Cerebellar nuclear complex (tissue), 1 donor: ENCODE data around the gene PAPPA2.
"Not testable (repeated sequence)": the region's sequence is repeated elsewhere in the genome, so short reads cannot be mapped to it uniquely, and the experiment has no call there.

ENCODE experiments used
- DNase-seq, 2 experiments: peaks; one replicate each; lab custom pipeline; 2025; lab: John Stamatoyannopoulos, UW

Gene PAPPA2

DNA sequence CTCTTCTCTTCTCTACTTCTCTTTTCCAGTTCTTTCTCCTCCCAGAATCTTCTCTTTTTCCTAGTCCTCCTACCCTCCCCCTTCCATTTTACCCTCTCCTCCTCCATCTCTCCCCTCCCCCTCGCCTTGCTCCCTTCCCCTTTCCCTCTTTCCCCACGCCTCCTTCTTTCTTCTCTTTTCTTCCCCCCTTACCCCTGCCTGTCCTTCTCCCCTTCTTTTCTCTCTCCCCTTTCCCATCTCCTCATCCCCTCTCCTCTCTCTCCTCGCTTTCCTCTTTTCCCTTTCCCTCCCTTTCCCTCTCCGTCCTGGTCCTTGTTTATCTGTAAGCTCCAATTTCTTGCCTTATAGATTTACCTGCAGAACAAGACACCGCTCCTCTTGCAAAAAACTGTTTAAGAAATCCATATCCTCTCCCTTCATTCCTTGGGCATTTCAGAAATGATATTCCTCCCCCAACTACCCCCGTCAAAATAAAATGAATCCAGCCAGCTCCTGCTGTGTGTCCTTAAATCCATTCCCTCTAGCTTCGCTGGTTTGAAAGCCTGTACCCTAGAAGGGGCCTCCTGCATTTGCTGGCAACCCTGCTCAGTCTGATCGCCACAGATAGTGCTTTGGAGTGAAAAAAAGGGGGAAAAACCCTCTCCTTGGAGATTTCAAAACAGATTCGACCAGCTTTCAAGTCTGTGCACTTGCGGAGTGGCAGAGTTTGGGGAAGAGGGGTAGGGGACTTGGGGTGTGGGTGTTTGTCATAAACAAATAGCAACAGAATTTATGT lies 89.4 kb downstream of the PAPPA2 start:
- no peak for DNase-seq

DNA sequence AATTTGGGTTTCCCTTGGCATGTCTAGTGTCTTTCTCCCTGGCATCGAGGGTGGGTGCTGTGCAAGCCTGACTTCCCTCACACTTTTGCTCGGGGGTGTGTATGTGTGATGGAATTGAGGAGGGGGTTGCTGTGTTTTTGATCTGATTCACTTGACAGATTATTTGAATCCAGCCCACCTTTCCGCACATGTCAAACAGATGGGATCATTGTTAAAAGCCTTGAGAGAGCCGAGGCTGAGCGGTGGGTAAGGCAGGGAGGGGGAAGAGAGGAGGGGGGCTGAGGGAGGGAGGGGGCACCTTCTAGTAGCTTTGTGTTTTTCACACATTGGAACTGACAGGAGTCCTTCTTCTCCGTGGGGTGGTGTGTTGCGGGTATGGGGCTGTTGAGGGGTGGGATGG lies 90.0 kb downstream of the PAPPA2 start:
- DNase-seq = no peak

DNA sequence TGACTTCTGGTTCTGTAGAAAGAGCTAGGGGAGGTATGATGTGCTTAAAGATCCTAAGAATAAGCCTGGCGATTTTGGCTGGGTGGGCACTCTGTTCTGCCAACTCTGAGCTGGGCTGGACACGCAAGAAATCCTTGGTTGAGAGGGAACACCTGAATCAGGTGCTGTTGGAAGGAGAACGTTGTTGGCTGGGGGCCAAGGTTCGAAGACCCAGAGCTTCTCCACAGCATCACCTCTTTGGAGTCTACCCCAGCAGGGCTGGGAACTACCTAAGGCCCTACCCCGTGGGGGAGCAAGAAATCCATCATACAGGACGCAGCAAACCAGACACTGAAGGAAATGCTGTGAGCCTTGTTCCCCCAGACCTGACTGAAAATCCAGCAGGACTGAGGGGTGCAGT lies 93.3 kb downstream of the PAPPA2 start:
- DNase-seq = no peak

DNA sequence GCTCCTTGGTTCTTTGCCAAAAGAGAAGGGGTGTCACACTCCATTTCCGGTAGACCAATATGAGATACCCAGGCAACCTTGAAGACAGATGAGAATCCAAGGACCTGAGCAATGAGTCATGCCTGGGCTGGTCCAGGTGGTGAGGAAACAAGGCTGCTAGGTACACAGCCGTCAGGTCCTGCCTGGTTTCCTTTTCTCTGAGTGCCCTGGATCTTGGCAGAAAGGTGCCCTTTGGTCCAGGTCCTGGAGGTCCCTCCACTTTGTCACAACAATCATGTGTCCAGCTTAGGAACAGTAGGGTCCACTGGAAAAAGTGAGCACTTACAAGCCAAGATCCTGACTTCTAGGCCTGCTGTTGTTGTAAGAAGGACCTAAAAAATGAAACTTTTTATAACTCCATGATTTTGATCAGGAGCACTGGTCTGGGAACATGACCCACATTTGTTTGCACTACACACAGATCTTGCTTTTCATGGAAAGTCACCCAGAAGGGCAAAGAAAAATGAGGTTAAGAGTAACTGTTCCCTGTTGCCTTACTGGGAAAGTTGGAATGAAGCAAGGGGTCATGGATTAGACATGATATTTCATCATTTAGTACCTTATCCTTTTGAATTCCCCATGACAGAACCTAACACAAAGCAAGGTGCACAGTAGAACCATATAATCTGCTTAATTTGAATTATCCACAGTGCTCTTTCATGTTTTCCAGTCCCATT lies 94.7 kb downstream of the PAPPA2 start:
- DNase-seq = no peak

DNA sequence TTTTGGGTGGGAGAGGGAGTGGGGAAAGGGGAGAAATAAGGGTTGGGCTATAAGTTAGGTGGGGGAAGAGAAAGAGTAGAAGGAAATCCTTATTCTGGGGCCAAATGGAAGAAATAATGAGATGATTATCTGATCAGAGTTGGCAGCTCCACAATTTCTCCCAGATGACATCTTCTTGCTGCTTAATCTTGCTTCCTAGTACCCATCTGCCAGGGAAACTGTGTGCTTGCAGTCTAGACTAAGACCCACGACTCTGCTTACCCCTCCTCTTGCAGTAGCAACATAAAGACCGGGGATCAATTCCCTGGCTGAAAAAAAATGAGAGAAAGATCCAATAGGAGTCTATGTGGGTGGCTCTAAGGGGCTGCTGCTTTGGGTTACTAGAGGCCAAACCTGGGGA lies 95.6 kb downstream of the PAPPA2 start:
- DNase-seq = no peak

DNA sequence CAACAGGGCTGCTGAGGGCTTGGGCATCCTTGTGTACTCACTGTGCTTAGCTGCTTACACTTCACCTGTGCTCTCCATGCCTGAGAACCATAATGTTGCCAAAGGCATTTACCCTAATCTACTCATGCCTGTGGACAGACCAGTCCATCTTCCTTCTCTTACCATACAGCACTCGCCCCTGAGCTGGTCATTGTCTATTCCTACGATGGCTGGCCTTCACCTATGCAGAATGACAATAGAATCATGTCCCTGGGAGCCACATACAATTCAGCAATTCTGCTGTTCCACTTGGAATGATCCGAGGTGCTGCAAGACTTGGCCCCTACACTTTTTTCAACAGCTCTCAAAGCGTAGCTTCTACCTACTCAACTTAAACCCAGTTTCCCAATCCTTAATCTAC lies 96.5 kb downstream of the PAPPA2 start:
- DNase-seq = no peak

DNA sequence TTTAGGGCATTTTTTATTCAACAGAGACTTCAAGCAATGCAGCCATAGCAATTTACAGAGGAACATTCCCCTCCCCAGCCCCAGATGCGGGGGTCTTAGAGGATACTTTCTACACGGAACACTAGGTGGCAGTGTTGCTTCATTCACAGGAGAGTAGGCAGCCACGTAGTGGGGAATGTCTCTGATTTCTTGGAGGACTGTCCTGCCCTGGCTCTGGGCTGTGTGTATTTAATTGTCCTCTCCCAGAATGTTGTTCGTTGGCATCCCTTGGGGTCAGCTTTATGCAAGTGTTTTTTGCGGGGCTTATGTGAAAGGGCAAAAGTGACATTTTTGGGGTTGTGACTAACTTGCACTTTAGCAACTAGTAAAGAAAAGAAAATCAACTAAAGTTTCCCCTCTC lies 96.9 kb downstream of the PAPPA2 start:
- DNase-seq = no peak

DNA sequence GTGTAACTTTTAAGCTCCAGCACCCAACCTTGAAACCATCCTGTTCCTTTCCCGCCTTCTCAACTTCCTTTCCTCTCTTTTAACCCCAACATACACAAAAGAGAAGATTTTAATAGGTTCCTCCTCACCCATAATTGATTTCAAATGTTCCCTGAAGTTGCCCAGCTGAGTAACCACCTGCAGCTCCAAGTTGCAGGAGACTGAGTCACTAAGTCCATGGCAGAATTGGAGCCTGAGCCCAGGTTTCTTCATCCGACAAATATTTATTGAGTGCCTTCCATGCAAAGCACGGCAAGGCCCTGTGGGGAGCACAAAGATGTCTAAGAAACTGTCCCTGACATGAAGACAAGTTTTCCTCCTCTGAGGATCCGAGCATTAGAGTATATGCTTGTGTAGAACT lies 97.7 kb downstream of the PAPPA2 start:
- no peak for DNase-seq

DNA sequence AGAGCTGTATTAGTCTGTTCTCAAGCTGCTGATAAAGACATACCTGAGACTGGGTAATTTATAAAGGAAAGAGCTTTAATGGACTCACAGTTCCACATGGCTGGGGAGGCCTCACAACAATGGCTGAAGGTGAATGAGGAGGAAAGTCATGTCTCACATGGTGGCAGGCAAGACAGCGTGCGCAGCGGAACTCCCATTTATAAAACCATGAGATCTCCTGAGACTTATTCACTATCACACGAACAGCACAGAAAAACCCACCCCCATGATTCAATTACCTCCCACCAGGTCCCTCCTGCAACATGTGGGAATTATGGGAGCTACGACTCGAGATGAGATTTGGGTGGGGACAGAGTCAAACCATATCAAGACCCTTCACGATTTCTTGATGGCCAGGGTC lies 98.8 kb downstream of the PAPPA2 start:
- not testable (repeated sequence) for DNase-seq

DNA sequence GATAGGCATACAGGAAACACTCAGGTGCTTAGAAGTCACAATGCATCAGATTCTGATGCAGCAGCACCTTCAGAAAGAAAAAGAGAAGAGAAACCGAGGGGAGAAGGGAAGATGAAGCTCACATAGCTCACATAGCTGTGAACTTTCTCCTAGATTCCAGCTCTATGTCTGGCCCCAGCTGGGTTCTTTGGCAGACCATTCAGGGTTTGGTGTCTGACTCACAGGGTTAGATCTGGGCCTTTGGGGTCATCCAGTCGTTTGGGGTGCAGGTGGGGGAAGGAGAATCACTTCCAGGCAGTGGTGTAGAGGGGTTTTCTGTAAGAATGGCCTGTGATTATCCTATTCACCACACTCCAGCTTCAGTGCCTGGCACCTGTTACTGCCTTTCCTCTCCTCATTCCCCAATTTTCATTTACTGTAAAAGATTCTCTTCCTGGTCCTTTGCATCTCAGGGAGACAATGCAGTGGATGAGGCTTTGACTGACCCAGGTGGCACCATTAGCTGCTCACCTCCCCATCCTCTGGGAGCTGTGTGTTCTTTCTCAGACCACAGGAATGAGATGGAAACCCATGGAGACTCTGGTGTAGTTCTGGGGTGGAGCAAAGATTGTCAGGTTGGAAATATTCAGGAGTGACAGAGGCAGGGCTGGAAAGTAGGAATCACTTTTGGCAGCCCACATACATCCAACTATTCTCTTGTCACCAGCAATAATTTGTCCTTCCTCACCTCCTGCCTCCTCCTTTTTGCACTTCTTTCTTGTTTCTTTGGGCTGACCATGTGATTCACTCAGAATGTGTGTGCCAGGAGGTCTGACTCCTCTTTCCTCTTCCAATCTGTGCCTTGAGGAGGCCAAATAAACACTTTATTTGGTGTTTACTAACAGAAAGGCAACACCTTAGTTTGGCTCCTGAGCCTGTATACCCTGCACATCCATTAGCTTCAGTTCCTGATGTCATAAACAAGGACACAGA lies 103.3 kb downstream of the PAPPA2 start:
- no peak for DNase-seq

DNA sequence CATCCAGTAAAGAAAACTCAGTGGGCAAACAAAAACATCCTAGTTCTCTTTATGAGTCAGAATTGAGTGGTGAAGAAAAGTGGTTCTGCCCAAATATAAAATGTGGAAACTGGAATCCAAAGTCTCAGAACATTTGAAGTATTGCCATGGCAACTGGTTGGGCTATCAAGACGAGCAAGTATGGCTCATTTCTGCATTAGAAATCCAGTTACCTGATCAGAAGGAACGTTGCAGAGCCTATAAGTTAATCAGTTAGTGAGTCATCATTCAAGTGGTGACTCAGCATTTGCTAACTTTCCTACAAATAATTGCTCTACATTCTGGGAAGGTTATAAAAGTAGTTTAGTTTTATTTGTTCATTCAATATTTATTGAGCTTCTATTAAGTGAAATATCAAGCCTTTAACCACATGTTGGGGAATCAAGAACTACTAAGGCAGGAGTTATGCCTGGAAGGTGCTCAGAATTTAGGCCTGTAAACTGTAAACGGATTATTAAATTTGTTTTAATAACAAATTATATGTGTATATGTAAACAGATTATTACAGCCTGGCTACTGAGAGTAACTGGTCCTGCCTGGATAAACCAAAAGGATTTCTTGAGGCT lies 104.3 kb downstream of the PAPPA2 start:
- DNase-seq = no peak

DNA sequence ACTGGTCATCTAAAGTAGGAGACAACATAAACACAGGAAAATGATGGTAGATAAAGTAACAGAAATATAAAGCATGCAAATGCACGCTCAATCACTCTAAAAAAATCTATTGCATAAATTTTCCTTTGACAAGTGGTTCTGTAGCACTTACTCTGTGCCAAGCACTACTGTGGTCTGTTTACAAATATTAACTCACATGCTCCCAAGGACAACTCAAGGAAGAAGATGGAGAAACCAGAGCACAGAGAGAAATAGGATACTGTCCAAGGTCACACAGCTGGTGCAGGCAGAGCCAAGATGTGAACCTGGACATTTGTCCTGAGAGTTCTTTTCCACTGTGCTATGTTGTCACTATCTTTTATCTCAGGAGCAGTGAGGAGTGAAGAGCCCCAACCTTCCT lies 105.2 kb downstream of the PAPPA2 start:
- no peak for DNase-seq

DNA sequence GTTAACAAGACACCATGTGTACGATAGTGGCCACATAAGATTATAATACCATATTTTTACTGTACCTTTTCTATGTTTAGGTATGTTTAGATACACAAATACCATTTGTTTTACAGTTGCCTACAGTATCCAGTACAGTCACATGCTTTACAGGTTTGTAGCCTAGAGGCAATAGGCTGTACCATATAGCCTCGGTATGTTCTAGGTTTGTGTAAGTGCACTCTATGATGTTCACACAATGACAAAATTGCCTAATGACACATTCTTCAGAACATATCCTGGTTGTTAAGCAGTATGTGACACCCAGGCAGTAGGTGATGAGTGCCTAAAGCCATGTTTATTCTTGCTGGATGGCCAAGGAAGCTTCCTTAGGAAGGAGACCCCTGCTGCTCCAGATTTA lies 111.8 kb downstream of the PAPPA2 start:
- no peak for DNase-seq

DNA sequence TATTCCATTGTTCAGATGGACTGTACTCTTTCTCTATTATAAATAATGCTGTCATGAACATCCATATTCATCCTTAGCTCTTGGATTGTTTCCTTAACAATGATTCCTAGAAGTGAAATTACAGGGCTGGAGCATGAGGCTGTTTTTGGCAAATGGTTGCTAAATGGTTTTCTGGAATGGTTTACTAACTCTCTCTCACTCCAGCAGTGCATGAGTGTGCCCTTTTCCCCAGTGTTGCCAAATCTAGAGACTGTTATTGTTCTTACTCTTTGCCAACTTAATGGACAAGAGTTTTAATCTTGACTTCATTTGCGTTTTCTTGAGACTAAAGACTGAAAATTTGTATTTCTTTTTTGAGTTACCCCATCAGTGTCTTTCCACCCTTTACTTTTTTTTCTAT lies 113.0 kb downstream of the PAPPA2 start:
- no peak for DNase-seq

DNA sequence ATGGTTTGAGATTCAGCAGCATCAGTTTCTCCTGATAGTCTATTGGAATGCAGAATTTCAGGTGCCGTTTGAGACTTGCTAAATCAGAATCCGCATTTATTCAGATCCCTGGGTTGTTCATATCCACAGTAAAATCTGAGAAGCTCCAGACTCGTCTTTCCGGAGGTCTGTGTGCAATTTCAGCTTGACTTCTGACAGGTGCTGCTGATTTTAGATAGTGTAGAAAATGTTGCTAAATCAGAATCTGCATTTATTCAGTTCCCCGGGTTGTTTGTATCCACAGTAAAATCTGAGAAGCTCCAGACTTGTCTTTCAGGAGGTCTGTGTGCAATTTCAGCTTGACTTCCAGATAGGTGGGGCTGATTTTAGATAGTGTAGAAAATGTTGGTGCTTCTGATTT lies 113.7 kb downstream of the PAPPA2 start:
- no peak for DNase-seq

DNA sequence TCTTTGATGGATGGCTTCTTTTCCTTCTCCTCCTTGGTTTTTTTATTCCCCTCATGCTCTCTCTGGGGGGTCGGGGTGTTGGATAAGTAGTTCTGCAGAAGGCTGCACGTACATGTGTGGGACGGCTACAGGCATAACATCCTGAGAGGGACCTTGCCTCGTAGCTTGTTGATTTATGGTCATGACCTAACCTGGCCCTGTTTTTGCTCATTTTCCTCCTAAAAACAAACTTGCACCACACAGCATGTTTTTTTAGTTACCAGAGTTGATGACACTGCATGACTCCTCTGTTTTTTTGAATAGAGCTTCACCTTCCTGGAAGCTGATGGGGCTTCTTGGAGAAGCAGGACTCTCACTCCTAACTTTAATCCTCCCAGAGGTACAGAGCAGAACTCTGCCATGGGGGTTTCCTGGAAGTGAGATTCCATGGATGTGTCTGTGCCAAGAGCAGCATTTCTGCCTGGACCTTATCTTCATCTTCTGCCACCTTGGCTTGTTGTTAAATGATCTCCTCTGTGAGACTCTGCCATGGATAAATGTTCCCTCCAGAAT lies 114.7 kb downstream of the PAPPA2 start:
- no peak for DNase-seq

DNA sequence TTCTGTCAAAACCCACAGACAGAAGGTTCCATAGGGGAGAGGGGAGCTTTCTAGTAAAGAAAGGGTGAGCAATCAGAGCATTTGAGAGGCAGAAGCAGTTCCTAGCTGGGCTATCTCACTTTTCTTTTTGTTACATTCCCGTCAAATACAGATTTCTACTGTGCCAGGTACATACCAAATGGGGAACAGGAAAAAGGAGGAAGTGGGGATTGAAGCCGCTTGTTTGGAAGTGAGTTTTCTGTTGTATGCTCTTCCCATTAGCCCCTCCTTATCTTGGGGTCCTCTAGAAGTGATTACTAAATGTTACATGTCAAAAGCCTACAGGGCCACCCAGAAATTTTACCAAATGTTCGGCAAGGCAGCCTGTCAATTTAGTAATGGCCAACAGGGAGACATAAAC lies 116.1 kb downstream of the PAPPA2 start:
- DNase-seq = no peak

DNA sequence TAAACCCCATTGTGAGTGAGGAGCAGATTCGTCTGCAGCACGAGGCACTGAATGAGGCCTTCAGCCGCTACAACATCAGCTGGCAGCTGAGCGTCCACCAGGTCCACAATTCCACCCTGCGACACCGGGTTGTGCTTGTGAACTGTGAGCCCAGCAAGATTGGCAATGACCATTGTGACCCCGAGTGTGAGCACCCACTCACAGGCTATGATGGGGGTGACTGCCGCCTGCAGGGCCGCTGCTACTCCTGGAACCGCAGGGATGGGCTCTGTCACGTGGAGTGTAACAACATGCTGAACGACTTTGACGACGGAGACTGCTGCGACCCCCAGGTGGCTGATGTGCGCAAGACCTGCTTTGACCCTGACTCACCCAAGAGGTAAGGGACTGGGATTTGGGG lies 132.2 kb downstream of the PAPPA2 start:
- no peak for DNase-seq

DNA sequence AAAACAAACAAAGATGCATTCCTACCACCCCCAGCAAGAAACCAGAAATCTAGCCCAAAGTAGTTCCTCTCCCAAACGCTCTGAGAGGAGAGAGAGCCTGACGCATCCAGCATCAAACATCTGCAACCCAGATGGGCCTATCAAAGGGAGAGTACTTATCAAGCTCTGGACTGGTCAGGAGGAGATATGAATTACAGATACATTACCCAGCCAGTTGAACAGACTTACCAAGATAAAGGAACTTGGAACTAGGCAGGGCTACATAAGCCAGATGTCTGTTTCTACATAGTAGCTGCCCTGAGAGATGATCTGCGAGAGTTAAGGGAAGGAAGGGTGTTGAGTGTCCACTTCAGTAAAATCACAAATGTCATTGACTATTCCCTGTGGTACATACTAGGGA lies 138.4 kb downstream of the PAPPA2 start:
- no peak for DNase-seq

DNA sequence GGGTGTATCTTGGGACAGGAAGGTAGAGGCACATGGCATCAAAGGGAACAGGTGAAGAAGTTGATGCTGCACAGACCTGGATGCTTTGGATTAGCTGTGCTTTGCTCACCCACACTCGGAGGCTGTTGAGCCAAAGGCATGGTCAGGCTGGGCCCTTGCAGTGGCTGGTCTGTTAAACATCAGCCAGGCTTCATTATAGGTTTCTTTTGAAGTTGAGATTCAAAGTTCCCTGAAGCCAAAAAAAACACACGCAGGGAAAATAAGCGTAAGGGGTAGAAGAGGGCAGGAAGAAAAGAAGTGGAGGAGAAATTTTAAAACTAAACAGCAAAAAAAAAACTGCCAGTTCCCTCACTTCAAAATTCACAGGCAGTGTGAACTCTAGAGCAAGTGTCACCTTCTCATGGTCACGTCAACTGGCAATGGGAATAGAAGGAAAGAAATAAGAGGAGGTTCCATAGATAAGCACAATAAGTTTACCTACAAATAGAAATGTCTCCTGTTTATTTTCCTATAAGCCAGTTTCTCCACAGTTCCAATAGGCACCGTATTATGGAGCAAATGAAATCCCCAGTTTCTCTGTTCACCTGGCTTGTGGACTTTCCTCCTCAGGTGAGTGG lies 139.5 kb downstream of the PAPPA2 start:
- no peak for DNase-seq

DNA sequence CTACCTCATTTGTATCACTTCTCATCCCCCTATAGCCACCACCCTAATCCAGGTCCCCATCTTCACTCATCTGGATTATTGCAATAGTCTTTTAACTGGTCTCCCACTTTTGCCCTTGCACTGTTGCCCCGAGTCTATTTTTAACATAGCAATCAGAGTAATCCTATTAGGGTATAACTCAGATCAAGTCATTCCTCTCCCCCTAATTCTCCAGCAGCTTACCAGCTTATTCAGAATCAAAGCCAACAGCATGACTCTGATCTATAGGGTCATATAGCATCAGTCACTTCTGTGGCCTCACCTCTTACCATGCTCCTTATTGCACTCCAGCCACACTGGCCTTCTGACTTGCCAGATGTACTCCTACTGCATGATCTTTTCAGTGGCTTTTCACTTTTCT lies 140.7 kb downstream of the PAPPA2 start:
- no peak for DNase-seq
